Fibroblast of the aortic adventitia (primary cell): ENCODE results near the gene COL15A1. TPM values are rescaled to one million over a fixed set of nuclear protein-coding genes. Genes with fewer than 3 reads are reported as not detected.

Source experiments
- DNase-seq: peaks from one replicate; pipeline ENCODE4 v3.0.0-alpha.2; 2010; ENCODE audit warnings: low read depth
- H3K4me3 ChIP-seq: 2 replicates; pipeline ENCODE4 v1.5.1; 2011; ENCODE audit warnings: low read depth, mild to moderate bottlenecking, control low read depth, low read length, moderate library complexity
- CTCF ChIP-seq: IDR thresholded peaks from 2 replicates; pipeline ENCODE4 v1.5.1; 2011; ENCODE audit warnings: mild to moderate bottlenecking, low read length, control low read depth, inconsistent platforms; ENCODE audit not compliant: insufficient read depth
- total RNA-seq: library from RNA; depleted of rRNA; stranded (reverse); fragments of >200 nt; gene quantifications from 2 replicates; pipeline ENCODE4 v1.2.3, GENCODE V29; 2012; ENCODE audit warnings: low replicate concordance

The COL15A1 gene
- total RNA-seq, 1 donor = 25.3 TPM

GRCh38 chr9:98923451-98924123, 20.1 kb upstream of the COL15A1 start:
- no peak for DNase-seq
- H3K4me3 ChIP-seq = no peak overlapping the region
- TF ChIP-seq CTCF = no peak

GRCh38 chr9:98924946-98925820, 18.5 kb upstream of the COL15A1 start:
- H3K4me3 ChIP-seq = no peak overlapping the region
- no peak for DNase-seq
- no peak for TF ChIP-seq CTCF

GRCh38 chr9:98925956-98926355, 17.8 kb upstream of the COL15A1 start:
- DNase-seq = no peak
- no peak overlapping the region for H3K4me3 ChIP-seq
- no peak for TF ChIP-seq CTCF

- no peak for DNase-seq
- no peak overlapping the region for H3K4me3 ChIP-seq
- TF ChIP-seq CTCF = no peak
Observed at GRCh38 chr9:98927724-98928123, 16.0 kb upstream of the COL15A1 start.

GRCh38 chr9:98929071-98929470, 14.6 kb upstream of the COL15A1 start:
- no peak for TF ChIP-seq CTCF
- no peak overlapping the region for H3K4me3 ChIP-seq
- DNase-seq = peak; percentile 57

GRCh38 chr9:98929895-98930341, 13.8 kb upstream of the COL15A1 start:
- H3K4me3 ChIP-seq = no peak overlapping the region
- TF ChIP-seq CTCF = no peak
- DNase-seq = no peak
